Measurements from ENCODE around the gene DCXR. TPM values are rescaled to one million over a fixed set of nuclear protein-coding genes. Genes with fewer than 3 reads are reported as not detected.

The DCXR gene
- total RNA-seq, 3 donors from 2014 or later: 84.9 to 151 (median 124) TPM

GRCh38 chr17:82047914-82048570, 10.5 kb upstream of the DCXR start:
- TF ChIP-seq, protein P1, sequence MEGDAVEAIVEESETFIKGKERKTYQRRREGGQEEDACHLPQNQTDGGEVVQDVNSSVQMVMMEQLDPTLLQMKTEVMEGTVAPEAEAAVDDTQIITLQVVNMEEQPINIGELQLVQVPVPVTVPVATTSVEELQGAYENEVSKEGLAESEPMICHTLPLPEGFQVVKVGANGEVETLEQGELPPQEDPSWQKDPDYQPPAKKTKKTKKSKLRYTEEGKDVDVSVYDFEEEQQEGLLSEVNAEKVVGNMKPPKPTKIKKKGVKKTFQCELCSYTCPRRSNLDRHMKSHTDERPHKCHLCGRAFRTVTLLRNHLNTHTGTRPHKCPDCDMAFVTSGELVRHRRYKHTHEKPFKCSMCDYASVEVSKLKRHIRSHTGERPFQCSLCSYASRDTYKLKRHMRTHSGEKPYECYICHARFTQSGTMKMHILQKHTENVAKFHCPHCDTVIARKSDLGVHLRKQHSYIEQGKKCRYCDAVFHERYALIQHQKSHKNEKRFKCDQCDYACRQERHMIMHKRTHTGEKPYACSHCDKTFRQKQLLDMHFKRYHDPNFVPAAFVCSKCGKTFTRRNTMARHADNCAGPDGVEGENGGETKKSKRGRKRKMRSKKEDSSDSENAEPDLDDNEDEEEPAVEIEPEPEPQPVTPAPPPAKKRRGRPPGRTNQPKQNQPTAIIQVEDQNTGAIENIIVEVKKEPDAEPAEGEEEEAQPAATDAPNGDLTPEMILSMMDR (IDR thresholded peaks at IDR 0.05): no peak
- H3K4me1 ChIP-seq (ENCODE audit: low read depth): peaks cover 18% of the 10 kb centered on the region
- intact Hi-C loops (cut with DNase I, micrococcal nuclease): no loop called here
- DNase-seq: no peak
- no peak for ATAC-seq
- H3K4me3 ChIP-seq: no peak overlapping the region
- no peaks in the 10 kb centered on the region for H3K9me3 ChIP-seq
- H3K36me3 ChIP-seq (ENCODE audit: low read depth): no peaks in the 10 kb centered on the region

- Histone ChIP-seq H3K9me3 (no peaks in the 10 kb centered on the region), H3K4me3 (no peak overlapping the region), H3K36me3 (ENCODE audit: low read depth) (no peaks in the 10 kb centered on the region), H3K4me1 (ENCODE audit: low read depth) (peaks cover 11% of the 10 kb centered on the region)
- TF ChIP-seq, protein P1 (IDR thresholded peaks at IDR 0.05): no peak
- DNase-seq (no peak), ATAC-seq (no peak)
- intact Hi-C loops (cut with DNase I, micrococcal nuclease): no loop called here
Measured at GRCh38 chr17:82047379-82047778, 9.9 kb upstream of the DCXR start.

DNA sequence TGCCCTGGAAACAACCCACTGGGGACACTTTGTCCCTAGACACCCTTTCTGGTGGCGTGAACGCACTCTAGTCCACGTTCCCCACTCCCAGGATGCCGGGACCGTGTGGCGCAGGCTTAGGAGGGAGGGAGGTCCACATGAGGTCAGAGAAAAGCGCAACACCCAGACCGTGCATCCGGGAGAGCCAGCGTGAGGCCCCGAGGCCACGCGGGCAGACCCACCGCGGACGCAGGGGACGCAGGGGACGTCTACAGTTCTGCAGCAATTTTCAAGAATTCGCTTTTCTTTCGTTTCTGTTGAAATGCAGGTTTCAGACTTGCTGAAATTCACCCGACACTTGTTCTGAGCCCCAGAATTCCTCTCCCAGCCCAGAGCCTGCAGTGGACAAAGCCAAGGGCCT, 9.4 kb upstream of the DCXR start:
- Histone ChIP-seq H3K9me3 (no peaks in the 10 kb centered on the region), H3K4me1 (ENCODE audit: low read depth) (peaks cover 10% of the 10 kb centered on the region), H3K36me3 (ENCODE audit: low read depth) (no peaks in the 10 kb centered on the region), H3K4me3 (no peak overlapping the region)
- intact Hi-C loops (cut with DNase I, micrococcal nuclease): no loop called here
- DNase-seq: no peak
- TF ChIP-seq, protein P1 (IDR thresholded peaks at IDR 0.05): no peak
- ATAC-seq: no peak

DNA sequence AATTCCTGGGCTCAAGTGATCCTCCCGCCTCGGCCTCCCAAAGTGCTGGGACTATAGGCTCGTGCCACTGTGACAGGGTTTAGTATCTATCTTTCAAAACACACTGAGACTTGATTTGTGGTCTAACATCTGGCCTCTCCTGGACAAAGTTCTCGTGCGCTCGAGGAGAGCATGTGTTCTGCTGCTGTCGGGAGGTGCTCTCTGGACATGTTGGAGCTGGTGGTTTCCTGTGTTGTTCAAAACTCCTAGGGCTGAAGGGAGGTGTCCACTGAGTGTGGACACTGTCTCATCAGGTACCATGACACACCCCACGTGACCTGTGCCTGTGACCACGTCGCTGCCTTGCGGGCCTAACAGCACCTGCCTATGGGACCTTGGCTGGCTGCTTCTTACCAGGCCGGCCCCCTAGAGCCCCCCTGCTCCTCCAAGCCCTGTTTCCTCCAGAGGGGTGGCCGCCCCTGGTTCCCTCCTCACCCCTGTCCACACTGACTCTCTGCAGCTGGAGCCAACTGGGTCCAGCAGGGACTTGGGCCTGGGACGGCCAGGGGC, 8.5 kb upstream of the DCXR start:
- Histone ChIP-seq H3K9me3 (no peaks in the 10 kb centered on the region), H3K4me1 (ENCODE audit: low read depth) (peaks cover 10% of the 10 kb centered on the region), H3K36me3 (ENCODE audit: low read depth) (no peaks in the 10 kb centered on the region), H3K4me3 (no peak overlapping the region)
- DNase-seq (no peak), ATAC-seq (no peak)
- intact Hi-C loops (cut with DNase I, micrococcal nuclease): no loop called here
- TF ChIP-seq, protein P1 (IDR thresholded peaks at IDR 0.05): no peak

DNA sequence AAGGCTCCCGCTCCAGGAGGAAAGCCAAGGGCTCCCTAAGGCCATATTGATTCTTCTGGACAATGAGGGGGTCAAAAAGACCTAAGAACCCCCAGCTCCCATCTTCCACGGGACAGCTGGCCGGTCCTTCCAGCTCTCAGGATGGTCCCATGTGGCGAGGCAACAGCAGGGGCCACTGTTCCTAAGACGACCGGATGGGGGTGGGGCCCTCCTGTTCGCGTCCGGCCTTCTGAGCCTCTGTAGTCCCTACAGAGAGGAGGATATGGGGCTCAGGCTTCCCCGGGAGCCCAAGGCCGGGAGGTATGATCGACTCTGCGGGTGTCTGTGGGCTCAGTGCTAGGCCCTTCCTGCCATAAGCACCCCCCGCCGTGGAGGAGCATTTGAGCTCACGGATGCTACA, 6.0 kb upstream of the DCXR start:
- H3K9me3 ChIP-seq: no peaks in the 10 kb centered on the region
- no peaks in the 10 kb centered on the region for H3K4me1 ChIP-seq (ENCODE audit: low read depth)
- no peak for ATAC-seq
- no peaks in the 10 kb centered on the region for H3K36me3 ChIP-seq (ENCODE audit: low read depth)
- TF ChIP-seq, protein P1 (IDR thresholded peaks at IDR 0.05): no peak
- DNase-seq: no peak
- intact Hi-C loops (cut with DNase I, micrococcal nuclease): no loop called here
- H3K4me3 ChIP-seq: no peak overlapping the region
